ENCODE data around the gene POPDC3. TPM values are rescaled to one million over a fixed set of nuclear protein-coding genes. Genes with fewer than 3 reads are reported as not detected.

Gene POPDC3
- total and polyA plus RNA-seq, 2 of the 13 experiments (the other 11 are each of a cell fraction or from before 2014, with no cell fraction given): 0.18 to 0.20 TPM

GRCh38 chr6:105116150-105116549 is 63.7 kb downstream of the POPDC3 start:
- no peaks in the 10 kb centered on the region for H4K20me1 ChIP-seq (ENCODE audit: insufficient read depth, low read length)
- no peak overlapping the region for H3K4me3 ChIP-seq (replicated peaks in 1 of 3; ENCODE audit: insufficient read depth in 1 of 3, low read depth in 2 of 3, low read length in 3 of 3)
- FAIRE-seq: no peak
- H3K27ac ChIP-seq (ENCODE audit: extremely low read length, insufficient read depth, low read length): no peak overlapping the region
- intact Hi-C loops (cut with micrococcal nuclease; ENCODE audit: unreplicated experiment) (no loop called here), in situ Hi-C loops (cut with HindIII; ENCODE audit: extremely low pct_ligation_motif_present, low pct_unique_long_range_greater_than_20kb) (no loop called here)
- no peak overlapping the region for H2AFZ ChIP-seq (ENCODE audit: low read length)
- H3K36me3 ChIP-seq (replicated peaks in 1 of 2; ENCODE audit: control insufficient read depth in 1 of 2, insufficient read depth in 2 of 2, low read length in 2 of 2): no peaks in the 10 kb centered on the region
- no peaks in the 10 kb centered on the region for H3K27me3 ChIP-seq (ENCODE audit: control insufficient read depth in 1 of 2, insufficient read depth in 2 of 2, low read length in 2 of 2)
- no peaks in the 10 kb centered on the region for H3K79me2 ChIP-seq (ENCODE audit: insufficient read depth, low read length)
- H3K4me2 ChIP-seq (ENCODE audit: low read depth, low read length): no peak overlapping the region; the same call in 1 of the 2 replicates
- H3K4me1 ChIP-seq (ENCODE audit: insufficient read depth, low read length): no peaks in the 10 kb centered on the region
- WGBS (ENCODE audit: low lambda C conversion rate): 45% methylated on average over 5 of the region's 5 CpGs
- ChIA-PET CTCF (ENCODE audit: low intra/inter-chr PET ratio, low total read pairs) (no interaction called here), POLR2A (no interaction called here)
- no TSS peak for BruUV-seq (replicated peaks)
- no peak overlapping the region for H3K9ac ChIP-seq (ENCODE audit: insufficient read depth, low read depth, low read length)
- no peak for DNase-seq (ENCODE audit: low spot score)
- ATAC-seq: no peak
- no peaks in the 10 kb centered on the region for H3K9me3 ChIP-seq (ENCODE audit: low read length)
- TF ChIP-seq ZFP82 (CRISPR knock-in tag; IDR thresholded peaks at IDR 0.05; ENCODE audit: borderline replicate concordance) (no peak), POGZ (CRISPR knock-in tag; IDR thresholded peaks at IDR 0.05) (no peak), ZNF17 (CRISPR knock-in tag; IDR thresholded peaks at IDR 0.05) (no peak), CEBPZ (IDR thresholded peaks at IDR 0.05; ENCODE audit: low read length) (no peak), TOPORS (CRISPR knock-in tag; IDR thresholded peaks at IDR 0.05) (no peak), STAG1 (CRISPR knock-in tag; IDR thresholded peaks at IDR 0.05) (no peak), SMAD9 (CRISPR knock-in tag; IDR thresholded peaks at IDR 0.05) (no peak), FOXO1 (CRISPR knock-in tag; IDR thresholded peaks at IDR 0.05) (no peak), POLR2G (IDR thresholded peaks at IDR 0.05; ENCODE audit: low read depth, low read length) (no peak), ZNF709 (CRISPR knock-in tag; IDR thresholded peaks at IDR 0.05) (no peak), ZNF292 (CRISPR knock-in tag; IDR thresholded peaks at IDR 0.05; ENCODE audit: borderline replicate concordance, low read depth) (no peak), ZNF710 (CRISPR knock-in tag; IDR thresholded peaks at IDR 0.05; ENCODE audit: borderline replicate concordance) (no peak), ZNF354B (CRISPR knock-in tag; IDR thresholded peaks at IDR 0.05) (no peak), ZNF34 (CRISPR knock-in tag; IDR thresholded peaks at IDR 0.05; ENCODE audit: borderline replicate concordance) (no peak), MLLT10 (CRISPR knock-in tag; IDR thresholded peaks at IDR 0.05) (no peak), ARID4A (CRISPR knock-in tag; IDR thresholded peaks at IDR 0.05; ENCODE audit: borderline replicate concordance) (no peak), CCDC6 (CRISPR knock-in tag; IDR thresholded peaks at IDR 0.05) (no peak)
